Measurements from ENCODE around the gene SERPINA1.

- TF ChIP-seq CTCF (conservative IDR thresholded peaks at IDR 0.05 in 1 of 2, IDR thresholded peaks at IDR 0.05 in 1 of 2; ENCODE audit: low read depth in 1 of 2, low read length in 2 of 2) (no peak), EZH2 (IDR thresholded peaks at IDR 0.05; ENCODE audit: low read length, missing control alignments) (no peak)
Observed at GRCh38 chr14:94424371-94424770, 36.0 kb upstream of the SERPINA1 start.
